GM03348 (cell line): Measurements from ENCODE around the gene SNAPC1.
A peak's percentile ranks its signal among the peaks of the same experiment; 100 is the strongest.
"Not testable (repeated sequence)": the region's sequence is repeated elsewhere in the genome, so short reads cannot be mapped to it uniquely, and the experiment has no call there.

Experiments used
- DNase-seq: peaks from one replicate; pipeline ENCODE4 v3.0.0; 2012; ENCODE audit warnings: low spot score

Gene SNAPC1

DNA sequence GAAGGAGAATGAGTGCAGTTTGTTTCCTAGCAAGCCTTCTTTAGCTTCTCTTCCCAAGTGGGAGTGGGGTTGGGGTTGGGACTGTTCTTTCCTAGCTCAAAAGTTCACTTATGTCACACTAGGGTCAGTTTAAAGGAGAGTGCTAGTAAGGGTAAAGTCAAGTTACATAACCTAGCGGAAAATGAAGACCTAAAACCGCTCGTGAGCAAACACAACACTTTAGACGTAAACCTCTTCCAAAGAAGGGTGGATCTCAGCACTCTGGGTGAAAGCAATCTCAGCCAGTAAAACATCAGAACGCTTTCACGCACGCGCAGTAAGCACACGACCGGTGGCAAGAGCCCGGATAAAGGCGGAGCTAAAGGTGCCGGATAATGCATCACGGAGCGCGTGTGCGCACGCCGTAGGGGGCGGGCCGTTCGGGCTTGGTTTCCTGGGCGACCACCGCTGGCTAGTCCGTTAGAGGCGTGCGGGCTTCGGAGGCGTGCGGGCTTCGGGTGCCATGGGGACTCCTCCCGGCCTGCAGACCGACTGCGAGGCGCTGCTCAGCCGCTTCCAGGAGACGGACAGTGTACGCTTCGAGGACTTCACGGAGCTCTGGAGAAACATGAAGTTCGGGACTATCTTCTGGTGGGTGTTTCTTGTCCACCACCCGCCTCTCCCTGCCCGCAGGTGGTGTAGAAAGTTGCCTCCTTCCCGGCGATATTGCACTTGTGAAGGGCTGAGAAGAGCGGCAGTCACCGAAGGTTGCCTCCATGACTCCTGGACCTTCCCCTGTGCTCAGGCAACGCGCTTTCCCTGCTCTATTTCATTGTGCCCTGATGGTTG, at the start of gene SNAPC1:
Gene SNAPC1, plus strand, starts transcription at position 462 of the 828 bp plus-strand sequence. Its CDS starts 41 bp downstream, at position 503.
- peak; percentile 98 for DNase-seq

DNA sequence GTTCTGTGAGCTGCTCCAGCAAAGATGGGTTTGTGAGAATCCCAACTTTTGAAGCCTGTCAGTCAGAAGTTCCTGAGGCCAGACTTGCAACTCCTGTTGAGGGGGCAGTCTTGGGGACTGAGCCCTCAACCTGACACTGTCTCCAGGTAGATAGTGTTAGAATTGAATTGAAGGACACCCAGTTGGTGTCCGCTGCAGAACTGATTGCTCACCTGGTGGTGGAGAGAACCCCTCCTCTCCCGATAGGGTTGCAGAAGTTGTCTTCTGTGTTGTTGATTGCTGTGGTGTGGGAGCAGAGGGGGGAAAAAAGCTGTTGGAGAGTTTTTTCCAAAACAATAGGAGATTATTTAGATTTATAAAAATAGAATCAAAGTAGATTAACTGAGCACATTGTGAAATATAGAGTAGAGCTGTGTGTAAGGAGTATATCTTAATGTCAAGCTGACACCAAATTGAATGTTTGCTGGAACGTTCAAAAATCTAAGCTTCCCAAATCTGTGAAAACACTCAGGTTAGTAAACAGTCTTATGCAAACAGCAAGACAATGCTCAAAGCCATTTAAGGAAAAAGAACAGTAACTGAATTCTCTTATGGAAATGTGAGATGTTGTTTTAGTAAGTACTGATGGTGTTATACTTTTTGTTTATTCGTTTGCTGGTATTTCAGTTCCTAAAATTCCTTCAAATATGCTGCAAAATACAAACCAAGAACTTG, 48.3 kb upstream of the SNAPC1 start:
- DNase-seq, result no peak

GRCh38 chr14:61716956-61717355, 45.3 kb upstream of the SNAPC1 start:
- no peak for DNase-seq

GRCh38 chr14:61718039-61718438, 44.2 kb upstream of the SNAPC1 start:
- no peak for DNase-seq

DNA sequence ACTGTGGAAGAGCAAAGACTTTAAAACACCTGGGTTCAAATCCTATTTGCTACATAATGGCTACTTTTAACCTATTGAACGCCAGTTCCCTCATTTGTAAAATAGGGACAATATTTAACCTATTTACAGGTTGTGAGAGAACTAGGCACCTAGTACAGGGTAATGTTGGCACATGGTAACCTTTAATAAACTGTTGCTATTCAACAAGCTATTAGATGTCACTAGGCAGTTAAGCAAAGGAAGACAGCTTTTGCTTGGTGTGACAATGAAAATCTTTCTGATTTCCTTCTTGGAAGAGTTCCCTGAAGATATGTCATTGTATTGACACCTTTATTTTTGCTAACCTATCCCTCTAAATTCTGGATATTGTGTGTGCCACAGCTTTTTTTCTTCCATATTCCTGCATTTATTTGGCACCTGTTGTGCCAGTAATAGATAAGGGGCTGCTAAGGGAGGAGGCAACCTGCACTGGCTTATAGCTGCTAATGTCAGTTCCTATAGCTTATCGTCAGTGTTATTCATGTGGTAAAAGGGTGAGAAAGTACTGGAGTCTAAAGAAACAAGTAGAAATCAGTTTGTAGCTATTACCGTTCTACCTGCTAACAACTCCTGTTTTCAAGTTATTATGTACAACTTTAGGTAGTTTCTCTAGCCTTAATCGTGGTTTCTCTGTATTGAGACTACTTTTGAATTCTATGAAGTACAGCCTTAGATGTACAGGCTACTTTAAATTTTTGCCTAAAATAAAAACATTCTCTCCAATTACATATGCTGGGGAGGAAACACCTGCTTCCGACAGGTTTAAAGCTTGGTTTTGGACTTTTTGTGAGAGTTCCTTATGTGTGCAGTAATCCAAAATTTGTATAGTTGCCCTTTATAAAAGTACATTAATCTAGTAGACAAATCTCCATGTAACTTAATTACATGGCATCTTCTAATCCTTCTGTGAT, 42.6 kb upstream of the SNAPC1 start:
- no peak for DNase-seq

DNA sequence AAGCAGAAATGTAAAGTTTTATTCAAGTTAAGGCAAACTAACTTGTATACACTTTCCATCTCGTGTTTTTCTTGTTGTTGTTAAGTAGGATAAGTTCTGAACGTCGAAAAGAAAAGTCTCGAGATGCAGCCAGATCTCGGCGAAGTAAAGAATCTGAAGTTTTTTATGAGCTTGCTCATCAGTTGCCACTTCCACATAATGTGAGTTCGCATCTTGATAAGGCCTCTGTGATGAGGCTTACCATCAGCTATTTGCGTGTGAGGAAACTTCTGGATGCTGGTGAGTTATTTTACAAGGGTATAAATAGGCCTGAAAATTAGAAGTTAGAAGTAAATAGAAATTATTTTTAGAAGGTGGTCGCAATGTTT, 41.9 kb upstream of the SNAPC1 start:
- no peak for DNase-seq

DNA sequence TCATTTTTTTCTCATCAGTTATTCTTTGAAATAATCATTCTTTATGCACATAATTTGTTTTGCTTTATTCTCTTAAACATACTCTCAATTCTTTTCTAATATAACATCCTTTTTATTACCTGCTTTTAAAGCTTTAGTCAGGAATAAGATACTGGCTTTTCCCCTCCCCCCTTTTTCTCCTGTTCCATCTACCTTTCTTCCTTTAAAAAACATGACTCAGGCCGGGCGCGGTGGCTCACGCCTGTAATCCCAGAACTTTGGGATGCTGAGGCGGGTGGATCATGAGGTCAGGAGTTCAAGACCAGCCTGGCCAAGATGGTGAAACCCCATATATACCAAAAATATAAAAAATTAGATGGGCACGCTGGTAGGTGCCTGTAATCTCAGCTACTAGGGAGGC, 41.5 kb upstream of the SNAPC1 start:
- DNase-seq, result no peak

DNA sequence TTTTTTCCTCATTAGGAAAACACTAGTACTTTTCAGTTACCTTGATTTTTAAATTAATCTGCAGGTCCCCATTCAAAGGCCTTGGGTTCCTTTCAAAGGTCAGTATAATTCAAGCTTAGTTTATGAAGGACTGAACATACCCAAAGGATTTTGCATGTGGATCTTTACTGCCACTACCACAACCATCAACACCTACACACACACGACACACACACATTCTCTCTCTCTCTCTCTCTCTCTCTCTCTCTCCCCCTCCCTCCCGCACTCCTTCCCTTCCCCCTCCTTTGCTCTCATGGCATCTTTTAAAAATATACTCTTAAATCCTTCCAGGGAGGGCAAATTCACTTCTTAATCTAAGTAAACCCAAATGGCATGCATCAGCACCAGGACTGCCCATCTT, 38.1 kb upstream of the SNAPC1 start:
- DNase-seq, result no peak

DNA sequence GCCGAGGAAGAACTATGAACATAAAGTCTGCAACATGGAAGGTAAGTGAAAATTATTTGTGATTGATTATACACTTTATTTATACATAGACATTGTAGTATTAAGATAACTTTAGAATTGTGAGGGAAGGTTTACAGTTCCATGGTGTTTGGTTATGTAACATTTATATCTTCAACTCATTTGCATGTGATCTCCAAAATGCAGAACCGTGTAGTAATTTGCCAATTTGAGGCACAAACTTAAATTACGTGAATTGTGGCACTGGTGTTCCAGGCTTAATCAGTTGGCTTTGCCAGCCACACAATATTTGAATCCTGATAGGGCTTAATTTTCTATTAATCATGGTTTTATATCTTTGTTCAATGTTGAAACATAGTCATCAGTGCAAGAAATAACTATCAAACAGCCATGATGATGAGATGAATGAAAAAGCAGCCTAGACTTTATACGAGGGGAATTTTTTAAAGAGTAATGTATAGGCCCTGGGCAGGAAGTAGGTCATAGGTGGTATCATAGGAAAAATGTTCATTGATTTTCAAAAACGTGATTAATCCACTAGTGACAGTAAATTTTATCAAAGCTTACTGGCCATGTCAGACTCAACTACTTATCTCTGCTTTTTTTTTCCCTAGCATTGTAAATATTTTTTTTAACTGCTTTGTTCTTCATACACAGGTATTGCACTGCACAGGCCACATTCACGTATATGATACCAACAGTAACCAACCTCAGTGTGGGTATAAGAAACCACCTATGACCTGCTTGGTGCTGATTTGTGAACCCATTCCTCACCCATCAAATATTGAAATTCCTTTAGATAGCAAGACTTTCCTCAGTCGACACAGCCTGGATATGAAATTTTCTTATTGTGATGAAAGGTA, 35.2 kb upstream of the SNAPC1 start:
- DNase-seq, result no peak

- DNase-seq, result no peak
These were observed 31.4 kb upstream of the SNAPC1 start for GRCh38 chr14:61730756-61731373.

DNA sequence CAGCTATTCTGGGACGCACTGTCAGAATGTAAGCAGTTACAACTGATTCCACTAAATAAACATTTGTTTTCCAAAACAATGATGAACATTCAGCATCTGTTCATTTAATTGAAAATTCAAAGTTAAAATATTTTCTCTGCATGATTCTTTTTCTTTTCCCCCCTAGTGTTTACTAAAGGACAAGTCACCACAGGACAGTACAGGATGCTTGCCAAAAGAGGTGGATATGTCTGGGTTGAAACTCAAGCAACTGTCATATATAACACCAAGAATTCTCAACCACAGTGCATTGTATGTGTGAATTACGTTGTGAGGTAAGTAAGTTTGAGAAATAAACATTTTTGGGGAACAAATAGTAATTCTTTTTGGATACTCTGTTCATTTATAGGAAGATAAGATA, 28.2 kb upstream of the SNAPC1 start:
- no peak for DNase-seq

DNA sequence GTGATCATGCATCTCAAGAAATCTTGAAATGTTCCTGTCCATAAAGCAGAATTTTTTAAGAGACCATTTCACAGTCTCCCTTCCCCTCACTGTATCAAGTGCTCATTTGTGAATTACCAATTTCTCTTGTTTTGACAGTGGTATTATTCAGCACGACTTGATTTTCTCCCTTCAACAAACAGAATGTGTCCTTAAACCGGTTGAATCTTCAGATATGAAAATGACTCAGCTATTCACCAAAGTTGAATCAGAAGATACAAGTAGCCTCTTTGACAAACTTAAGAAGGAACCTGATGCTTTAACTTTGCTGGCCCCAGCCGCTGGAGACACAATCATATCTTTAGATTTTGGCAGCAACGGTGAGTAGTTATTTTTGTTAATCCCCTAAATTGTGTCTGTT, 25.5 kb upstream of the SNAPC1 start:
- DNase-seq, result no peak

DNA sequence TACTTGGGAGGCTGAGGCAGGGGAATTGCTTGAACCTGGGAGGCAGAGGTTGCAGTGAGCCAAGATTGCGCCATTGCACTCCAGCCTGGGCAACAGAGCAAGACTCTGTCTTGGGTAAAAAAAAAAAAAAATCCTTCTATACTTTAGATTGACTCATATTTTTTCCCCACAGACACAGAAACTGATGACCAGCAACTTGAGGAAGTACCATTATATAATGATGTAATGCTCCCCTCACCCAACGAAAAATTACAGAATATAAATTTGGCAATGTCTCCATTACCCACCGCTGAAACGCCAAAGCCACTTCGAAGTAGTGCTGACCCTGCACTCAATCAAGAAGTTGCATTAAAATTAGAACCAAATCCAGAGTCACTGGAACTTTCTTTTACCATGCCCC, 24.3 kb upstream of the SNAPC1 start:
- no peak for DNase-seq

DNA sequence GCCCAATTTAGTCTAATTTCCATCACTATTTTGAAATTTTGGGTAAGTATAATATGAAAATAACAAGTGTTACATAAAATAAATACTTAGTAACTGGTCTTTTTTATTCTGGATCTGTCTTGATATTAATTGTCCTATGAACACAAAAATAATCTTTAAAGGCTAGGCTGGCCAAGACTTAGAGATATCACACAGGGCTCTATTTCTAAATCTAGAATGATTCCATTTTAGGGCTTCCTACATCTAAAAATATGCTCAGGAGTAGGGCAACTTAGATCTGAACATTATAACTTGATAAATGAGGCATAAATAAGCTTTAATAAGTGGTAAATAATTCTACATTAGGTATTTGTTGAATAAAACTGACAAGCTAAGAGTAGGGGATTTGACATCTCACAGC, 23.1 kb upstream of the SNAPC1 start:
- no peak for DNase-seq

- DNase-seq, result no peak
These were observed 19.8 kb upstream of the SNAPC1 start for GRCh38 chr14:61742371-61742770.

GRCh38 chr14:61744238-61744637, 18.0 kb upstream of the SNAPC1 start:
- DNase-seq, result no peak

- not testable (repeated sequence) for DNase-seq
These were observed 15.9 kb upstream of the SNAPC1 start for GRCh38 chr14:61746346-61746745.

DNA sequence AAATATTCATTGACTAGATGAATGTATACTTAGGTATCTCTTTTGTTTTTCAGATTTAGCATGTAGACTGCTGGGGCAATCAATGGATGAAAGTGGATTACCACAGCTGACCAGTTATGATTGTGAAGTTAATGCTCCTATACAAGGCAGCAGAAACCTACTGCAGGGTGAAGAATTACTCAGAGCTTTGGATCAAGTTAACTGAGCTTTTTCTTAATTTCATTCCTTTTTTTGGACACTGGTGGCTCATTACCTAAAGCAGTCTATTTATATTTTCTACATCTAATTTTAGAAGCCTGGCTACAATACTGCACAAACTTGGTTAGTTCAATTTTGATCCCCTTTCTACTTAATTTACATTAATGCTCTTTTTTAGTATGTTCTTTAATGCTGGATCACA, 15.3 kb upstream of the SNAPC1 start:
- no peak for DNase-seq

- no peak for DNase-seq
These were observed 14.9 kb upstream of the SNAPC1 start for GRCh38 chr14:61747342-61747741.

GRCh38 chr14:61749264-61749663, 13.0 kb upstream of the SNAPC1 start:
- DNase-seq, result no peak

DNA sequence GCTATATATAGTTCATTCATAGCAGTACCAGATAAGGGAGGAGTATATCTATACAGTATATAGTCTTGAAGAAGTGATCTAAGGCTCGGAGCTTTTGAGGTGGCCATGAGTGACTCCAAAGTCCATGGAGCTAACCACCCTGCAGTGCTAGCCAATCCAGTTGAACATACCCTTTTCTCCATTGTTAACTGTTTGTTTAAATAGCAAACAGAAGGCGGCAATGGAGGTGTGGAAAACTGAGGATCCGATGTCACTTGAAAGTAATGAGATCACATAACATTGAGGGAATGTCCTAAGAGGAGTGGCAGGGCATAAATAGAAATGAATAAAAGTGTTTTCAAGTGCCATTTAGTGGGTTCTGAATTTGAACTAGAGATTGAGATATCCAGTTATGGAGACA, 12.4 kb upstream of the SNAPC1 start:
- DNase-seq, result no peak
